H9 (cell line): ENCODE results near the gene EEF1A2. TPM values are rescaled to one million over a fixed set of nuclear protein-coding genes. Genes with fewer than 3 reads are reported as not detected.

ENCODE experiments used
- DNase-seq: peaks from one replicate; pipeline ENCODE4 v3.0.0-alpha.2; 2017
- H2AFZ ChIP-seq: one replicate; pipeline ENCODE4 v1.6.1; 2013; ENCODE audit warnings: mild to moderate bottlenecking, low read length, control low read depth, moderate library complexity
- H2AK5ac ChIP-seq: 2 replicates; pipeline ENCODE4 v1.6.1; 2013; ENCODE audit warnings: low read length, control low read depth, mixed read lengths; ENCODE audit not compliant: insufficient read length
- H2BK120ac ChIP-seq: one replicate; pipeline ENCODE4 v1.6.1; 2013; ENCODE audit warnings: low read depth, mild to moderate bottlenecking, low read length, control low read depth, inconsistent platforms; ENCODE audit not compliant: poor library complexity, severe bottlenecking
- H2BK12ac ChIP-seq: 2 replicates; pipeline ENCODE4 v1.6.1; 2013; ENCODE audit warnings: low read length, control low read depth, mixed read lengths, low read depth; ENCODE audit not compliant: insufficient read length
- H2BK15ac ChIP-seq: 2 replicates; pipeline ENCODE4 v1.6.1; 2013; ENCODE audit warnings: low read depth, low read length, control low read depth
- H2BK20ac ChIP-seq: one replicate; pipeline ENCODE4 v1.6.1; 2013; ENCODE audit warnings: low read depth, mild to moderate bottlenecking, low read length, control low read depth, inconsistent platforms; ENCODE audit not compliant: poor library complexity, severe bottlenecking
- H2BK5ac ChIP-seq: 2 replicates; pipeline ENCODE4 v1.6.1; 2013; ENCODE audit warnings: low read length, control low read depth, mixed read lengths; ENCODE audit not compliant: insufficient read length
- H3K14ac ChIP-seq: 2 replicates; pipeline ENCODE4 v1.6.1; 2013; ENCODE audit warnings: low read length, control low read depth; ENCODE audit not compliant: insufficient read depth
- H3K18ac ChIP-seq: 2 replicates; pipeline ENCODE4 v1.6.1; 2013; ENCODE audit warnings: low read depth, mild to moderate bottlenecking, mixed read lengths, low read length, control low read depth; ENCODE audit not compliant: insufficient read length
- H3K23ac ChIP-seq: 2 replicates; pipeline ENCODE4 v1.6.1; 2013; ENCODE audit warnings: low read length, control low read depth, mixed read lengths, low read depth; ENCODE audit not compliant: insufficient read length
- H3K23me2 ChIP-seq: 2 replicates; pipeline ENCODE4 v1.6.1; 2013; ENCODE audit warnings: low read depth, mild to moderate bottlenecking, mixed read lengths, low read length, control low read depth; ENCODE audit not compliant: insufficient read length, poor library complexity, severe bottlenecking
- H3K27ac ChIP-seq: 2 replicates; pipeline ENCODE4 v1.5.1; 2013; ENCODE audit warnings: low read length, control low read depth, mixed read lengths, low read depth; ENCODE audit not compliant: insufficient read length
- H3K27me3 ChIP-seq: 2 replicates; pipeline ENCODE4 v1.6.1; 2013; ENCODE audit warnings: low read length, control low read depth, inconsistent platforms; ENCODE audit not compliant: insufficient read depth
- H3K4ac ChIP-seq: 2 replicates; pipeline ENCODE4 v1.6.1; 2013; ENCODE audit warnings: low read depth, mild to moderate bottlenecking, control low read depth, inconsistent platforms, low read length, moderate library complexity
- H3K4me1 ChIP-seq: 2 replicates; pipeline ENCODE4 v1.6.1; 2013; ENCODE audit warnings: low read length, control low read depth, inconsistent platforms; ENCODE audit not compliant: insufficient read depth
- H3K4me2 ChIP-seq: 2 replicates; pipeline ENCODE4 v1.6.1; 2013; ENCODE audit warnings: low read length, control low read depth, mixed read lengths; ENCODE audit not compliant: insufficient read length, insufficient read depth
- H3K56ac ChIP-seq: 2 replicates; pipeline ENCODE4 v1.6.1; 2013; ENCODE audit warnings: low read depth, mild to moderate bottlenecking, mixed read lengths, low read length, control low read depth; ENCODE audit not compliant: insufficient read length
- H3K79me1 ChIP-seq: 2 replicates; pipeline ENCODE4 v1.6.1; 2013; ENCODE audit warnings: low read depth, mild to moderate bottlenecking, moderate library complexity, low read length, control low read depth, inconsistent platforms; ENCODE audit not compliant: insufficient read depth, poor library complexity, severe bottlenecking
- H3K79me2 ChIP-seq: 2 replicates; pipeline ENCODE4 v1.6.1; 2013; ENCODE audit warnings: low read length, control low read depth, inconsistent platforms; ENCODE audit not compliant: insufficient read depth
- H3K9ac ChIP-seq: 2 replicates; pipeline ENCODE4 v1.6.1; 2013; ENCODE audit warnings: low read length, control low read depth, mixed read lengths; ENCODE audit not compliant: insufficient read length; ENCODE audit errors: extremely low read depth
- H3K9me3 ChIP-seq: one replicate; pipeline ENCODE4 v1.6.1; 2013; ENCODE audit warnings: low read depth, low read length, inconsistent platforms; ENCODE audit not compliant: control insufficient read depth
- H3T11ph ChIP-seq: one replicate; pipeline ENCODE4 v1.6.1; 2013; ENCODE audit warnings: mild to moderate bottlenecking, low read length, control low read depth, inconsistent platforms
- H4K20me1 ChIP-seq: one replicate; pipeline ENCODE4 v1.6.1; 2013; ENCODE audit not compliant: control insufficient read depth, insufficient read length, insufficient read depth
- H4K5ac ChIP-seq: 2 replicates; pipeline ENCODE4 v1.6.1; 2013; ENCODE audit warnings: low read depth, mild to moderate bottlenecking, mixed read lengths, low read length, control low read depth; ENCODE audit not compliant: insufficient read length
- H4K8ac ChIP-seq: replicated peaks from 2 replicates; pipeline ENCODE4 v1.6.1; 2013; ENCODE audit warnings: low read length, control low read depth, mixed read lengths, low read depth; ENCODE audit not compliant: insufficient read length
- H4K91ac ChIP-seq: 2 replicates; pipeline ENCODE4 v1.6.1; 2013; ENCODE audit warnings: low read depth, mild to moderate bottlenecking, moderate library complexity, mixed read lengths, low read length, control low read depth; ENCODE audit not compliant: insufficient read length
- H3K27ac Mint-ChIP-seq, 3 experiments: 2 replicates in 2 of 3; 3 replicates in 1 of 3; pipeline ENCODE4 v1.8.0; 2020 to 2021; ENCODE audit warnings: mixed read lengths in 3 of 3, mild to moderate bottlenecking in 1 of 3, moderate library complexity in 1 of 3
- H3K27me3 Mint-ChIP-seq: 2 replicates; pipeline ENCODE4 v1.8.0; 2021; ENCODE audit warnings: low read depth, mild to moderate bottlenecking, moderate library complexity, mixed read lengths
- H3K36me3 Mint-ChIP-seq, 3 experiments: 2 replicates in 2 of 3; 3 replicates in 1 of 3; pipeline ENCODE4 v1.8.0; 2020 to 2021; ENCODE audit warnings: low read depth in 3 of 3, mixed read lengths in 3 of 3; ENCODE audit not compliant: insufficient read depth in 1 of 3
- H3K4me1 Mint-ChIP-seq, 2 experiments: 2 replicates each; pipeline ENCODE4 v1.8.0; 2020; ENCODE audit warnings: mixed read lengths in 2 of 2
- H3K4me3 Mint-ChIP-seq, 2 experiments: 2 replicates in 1 of 2; 3 replicates in 1 of 2; pipeline ENCODE4 v1.8.0; 2020 to 2021; ENCODE audit warnings: mild to moderate bottlenecking in 2 of 2, mixed read lengths in 2 of 2, moderate library complexity in 1 of 2
- H3K9me3 Mint-ChIP-seq, 2 experiments: 2 replicates in 1 of 2; 3 replicates in 1 of 2; pipeline ENCODE4 v1.8.0; 2020; ENCODE audit warnings: mild to moderate bottlenecking in 2 of 2, mixed read lengths in 2 of 2, moderate library complexity in 1 of 2
- WGBS: extraction: QIAGEN DNeasy Blood & Tissue Kit; methylation state at CpG from one replicate; pipeline ENCODE4 v1.1.7; 2013; ENCODE audit warnings: missing lambda C conversion rate, low lambda C conversion rate, mixed read lengths; ENCODE audit not compliant: insufficient read length; ENCODE audit errors: extremely low coverage; 5-methylcytosine and 5-hydroxymethylcytosine counted together
- total RNA-seq: library from RNA; stranded (reverse); gene quantifications from 2 replicates; pipeline ENCODE4 v1.2.1, GENCODE V29; 2021
- TF ChIP-seq, protein P1 (sequence below): fragments of 200-600 bp; sonication (generic); conservative IDR thresholded peaks from 3 replicates; pipeline ENCODE4 v1.8.0; 2021; ENCODE audit warnings: antibody characterized with exemption, mild to moderate bottlenecking

The EEF1A2 gene
- total RNA-seq, 1 experiment from 2014 or later = 27.4 TPM

DNA sequence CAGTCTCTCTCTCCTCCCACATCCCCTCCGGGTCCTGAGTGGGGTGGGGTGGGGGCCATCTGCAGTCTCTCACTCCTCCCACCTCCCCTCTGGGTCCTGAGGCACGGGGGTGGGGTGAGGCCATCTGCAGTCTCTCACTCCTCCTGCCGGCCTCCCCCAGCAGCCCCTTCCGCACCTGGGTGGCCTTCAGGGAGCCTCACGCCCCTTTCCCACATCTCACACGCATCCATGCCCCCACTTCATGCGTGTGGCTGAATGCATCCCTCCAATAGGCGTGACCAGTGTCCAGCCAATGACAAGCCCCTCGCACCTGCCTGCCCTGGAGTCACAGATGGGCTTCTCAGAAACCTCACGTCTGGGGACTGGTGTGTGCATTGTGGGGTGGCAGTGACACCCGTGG lies 49.7 kb upstream of the EEF1A2 start:
- H3K4ac ChIP-seq = no peak overlapping the region
- H3T11ph ChIP-seq = no peak overlapping the region
- no peaks in the 10 kb centered on the region for H3K27me3 Mint-ChIP-seq
- H3K9ac ChIP-seq = no peak overlapping the region
- no peaks in the 10 kb centered on the region for H3K9me3 Mint-ChIP-seq
- no peak overlapping the region for H3K4me3 Mint-ChIP-seq
- no peak for DNase-seq
- no peak overlapping the region for H2AFZ ChIP-seq
- H3K23ac ChIP-seq = no peak overlapping the region
- H3K4me1 ChIP-seq = no peaks in the 10 kb centered on the region; the same call in 1 of the 2 replicates
- no peaks in the 10 kb centered on the region for H3K27me3 ChIP-seq
- no peak overlapping the region for H2BK120ac ChIP-seq
- H3K36me3 Mint-ChIP-seq = no peaks in the 10 kb centered on the region; a peak in 1 of 7 replicates
- H3K79me1 ChIP-seq = no peaks in the 10 kb centered on the region
- H4K8ac ChIP-seq = no peak overlapping the region
- no peaks in the 10 kb centered on the region for H3K79me2 ChIP-seq
- no peak overlapping the region for H2BK12ac ChIP-seq
- no peak overlapping the region for H3K4me2 ChIP-seq
- H2BK20ac ChIP-seq = no peak overlapping the region
- H3K27ac ChIP-seq = no peak overlapping the region
- H4K5ac ChIP-seq = no peak overlapping the region
- H4K20me1 ChIP-seq = peaks cover 3% of the 10 kb centered on the region
- H2BK5ac ChIP-seq = no peak overlapping the region
- no peak overlapping the region for H3K14ac ChIP-seq
- WGBS = no CpG with 5 or more reads among the region's 11 CpGs
- no peak overlapping the region for H3K56ac ChIP-seq
- no peak overlapping the region for H2BK15ac ChIP-seq
- TF ChIP-seq, protein P1, sequence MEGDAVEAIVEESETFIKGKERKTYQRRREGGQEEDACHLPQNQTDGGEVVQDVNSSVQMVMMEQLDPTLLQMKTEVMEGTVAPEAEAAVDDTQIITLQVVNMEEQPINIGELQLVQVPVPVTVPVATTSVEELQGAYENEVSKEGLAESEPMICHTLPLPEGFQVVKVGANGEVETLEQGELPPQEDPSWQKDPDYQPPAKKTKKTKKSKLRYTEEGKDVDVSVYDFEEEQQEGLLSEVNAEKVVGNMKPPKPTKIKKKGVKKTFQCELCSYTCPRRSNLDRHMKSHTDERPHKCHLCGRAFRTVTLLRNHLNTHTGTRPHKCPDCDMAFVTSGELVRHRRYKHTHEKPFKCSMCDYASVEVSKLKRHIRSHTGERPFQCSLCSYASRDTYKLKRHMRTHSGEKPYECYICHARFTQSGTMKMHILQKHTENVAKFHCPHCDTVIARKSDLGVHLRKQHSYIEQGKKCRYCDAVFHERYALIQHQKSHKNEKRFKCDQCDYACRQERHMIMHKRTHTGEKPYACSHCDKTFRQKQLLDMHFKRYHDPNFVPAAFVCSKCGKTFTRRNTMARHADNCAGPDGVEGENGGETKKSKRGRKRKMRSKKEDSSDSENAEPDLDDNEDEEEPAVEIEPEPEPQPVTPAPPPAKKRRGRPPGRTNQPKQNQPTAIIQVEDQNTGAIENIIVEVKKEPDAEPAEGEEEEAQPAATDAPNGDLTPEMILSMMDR = no peak
- H3K4me1 Mint-ChIP-seq = peaks cover 22 to 40% of the 10 kb centered on the region in 2 experiments
- no peak overlapping the region for H4K91ac ChIP-seq
- H3K27ac Mint-ChIP-seq = no peak overlapping the region
- no peaks in the 10 kb centered on the region for H3K9me3 ChIP-seq
- H3K18ac ChIP-seq = no peak overlapping the region
- peaks cover 4% of the 10 kb centered on the region for H3K23me2 ChIP-seq
- H2AK5ac ChIP-seq = no peak overlapping the region
